ENCODE measurements around the gene SLF2. TPM values are rescaled to one million over a fixed set of nuclear protein-coding genes. Genes with fewer than 3 reads are reported as not detected.

Gene SLF2, protein sequence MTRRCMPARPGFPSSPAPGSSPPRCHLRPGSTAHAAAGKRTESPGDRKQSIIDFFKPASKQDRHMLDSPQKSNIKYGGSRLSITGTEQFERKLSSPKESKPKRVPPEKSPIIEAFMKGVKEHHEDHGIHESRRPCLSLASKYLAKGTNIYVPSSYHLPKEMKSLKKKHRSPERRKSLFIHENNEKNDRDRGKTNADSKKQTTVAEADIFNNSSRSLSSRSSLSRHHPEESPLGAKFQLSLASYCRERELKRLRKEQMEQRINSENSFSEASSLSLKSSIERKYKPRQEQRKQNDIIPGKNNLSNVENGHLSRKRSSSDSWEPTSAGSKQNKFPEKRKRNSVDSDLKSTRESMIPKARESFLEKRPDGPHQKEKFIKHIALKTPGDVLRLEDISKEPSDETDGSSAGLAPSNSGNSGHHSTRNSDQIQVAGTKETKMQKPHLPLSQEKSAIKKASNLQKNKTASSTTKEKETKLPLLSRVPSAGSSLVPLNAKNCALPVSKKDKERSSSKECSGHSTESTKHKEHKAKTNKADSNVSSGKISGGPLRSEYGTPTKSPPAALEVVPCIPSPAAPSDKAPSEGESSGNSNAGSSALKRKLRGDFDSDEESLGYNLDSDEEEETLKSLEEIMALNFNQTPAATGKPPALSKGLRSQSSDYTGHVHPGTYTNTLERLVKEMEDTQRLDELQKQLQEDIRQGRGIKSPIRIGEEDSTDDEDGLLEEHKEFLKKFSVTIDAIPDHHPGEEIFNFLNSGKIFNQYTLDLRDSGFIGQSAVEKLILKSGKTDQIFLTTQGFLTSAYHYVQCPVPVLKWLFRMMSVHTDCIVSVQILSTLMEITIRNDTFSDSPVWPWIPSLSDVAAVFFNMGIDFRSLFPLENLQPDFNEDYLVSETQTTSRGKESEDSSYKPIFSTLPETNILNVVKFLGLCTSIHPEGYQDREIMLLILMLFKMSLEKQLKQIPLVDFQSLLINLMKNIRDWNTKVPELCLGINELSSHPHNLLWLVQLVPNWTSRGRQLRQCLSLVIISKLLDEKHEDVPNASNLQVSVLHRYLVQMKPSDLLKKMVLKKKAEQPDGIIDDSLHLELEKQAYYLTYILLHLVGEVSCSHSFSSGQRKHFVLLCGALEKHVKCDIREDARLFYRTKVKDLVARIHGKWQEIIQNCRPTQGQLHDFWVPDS
- 10 to 100 TPM; 14.6 to 41.6 TPM for total RNA-seq

DNA sequence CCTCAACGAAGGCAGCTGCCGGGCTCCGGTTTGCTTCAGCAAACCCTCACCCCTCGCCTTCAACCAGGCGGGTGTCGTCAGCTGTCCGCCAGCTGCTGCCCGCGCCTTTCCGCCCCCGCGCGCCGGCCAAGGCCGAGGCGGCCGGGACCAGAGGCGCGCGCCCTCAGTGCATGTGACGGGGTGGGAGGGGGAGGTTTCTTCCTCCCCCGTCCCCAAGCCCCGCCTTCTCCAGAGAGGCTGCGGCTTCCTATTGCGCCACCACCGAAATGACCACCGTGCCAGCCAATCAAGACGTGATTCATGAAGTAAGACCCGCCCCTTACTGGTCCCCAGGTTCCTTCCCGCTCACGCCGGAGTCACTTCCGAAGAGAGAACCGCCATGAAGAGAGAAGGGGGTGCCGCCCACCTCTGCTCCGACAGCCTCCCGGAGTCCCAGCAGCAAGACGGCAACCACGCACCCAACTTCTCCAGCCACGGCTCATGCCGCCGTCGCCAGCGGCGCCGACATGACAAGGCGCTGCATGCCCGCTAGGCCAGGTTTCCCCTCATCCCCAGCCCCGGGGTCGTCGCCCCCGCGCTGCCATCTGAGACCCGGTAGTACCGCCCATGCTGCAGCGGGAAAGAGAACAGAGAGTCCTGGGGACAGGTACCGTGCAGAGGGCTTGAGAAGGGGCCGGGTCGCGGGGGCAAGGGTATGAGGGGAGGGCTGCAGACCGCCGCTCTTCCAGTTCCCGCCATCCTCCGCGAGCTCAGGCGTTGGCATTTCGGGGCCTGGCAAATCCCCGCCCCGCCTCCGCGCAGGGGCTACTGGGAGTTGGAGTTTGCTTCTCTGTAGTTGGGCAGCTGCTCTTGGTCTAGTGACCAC, at the start of gene SLF2:
Gene SLF2, plus strand, starts transcription at position 359 of the 865 bp plus-strand sequence. Its CDS starts 148 bp downstream, at position 507.
- TF ChIP-seq, protein P1, sequence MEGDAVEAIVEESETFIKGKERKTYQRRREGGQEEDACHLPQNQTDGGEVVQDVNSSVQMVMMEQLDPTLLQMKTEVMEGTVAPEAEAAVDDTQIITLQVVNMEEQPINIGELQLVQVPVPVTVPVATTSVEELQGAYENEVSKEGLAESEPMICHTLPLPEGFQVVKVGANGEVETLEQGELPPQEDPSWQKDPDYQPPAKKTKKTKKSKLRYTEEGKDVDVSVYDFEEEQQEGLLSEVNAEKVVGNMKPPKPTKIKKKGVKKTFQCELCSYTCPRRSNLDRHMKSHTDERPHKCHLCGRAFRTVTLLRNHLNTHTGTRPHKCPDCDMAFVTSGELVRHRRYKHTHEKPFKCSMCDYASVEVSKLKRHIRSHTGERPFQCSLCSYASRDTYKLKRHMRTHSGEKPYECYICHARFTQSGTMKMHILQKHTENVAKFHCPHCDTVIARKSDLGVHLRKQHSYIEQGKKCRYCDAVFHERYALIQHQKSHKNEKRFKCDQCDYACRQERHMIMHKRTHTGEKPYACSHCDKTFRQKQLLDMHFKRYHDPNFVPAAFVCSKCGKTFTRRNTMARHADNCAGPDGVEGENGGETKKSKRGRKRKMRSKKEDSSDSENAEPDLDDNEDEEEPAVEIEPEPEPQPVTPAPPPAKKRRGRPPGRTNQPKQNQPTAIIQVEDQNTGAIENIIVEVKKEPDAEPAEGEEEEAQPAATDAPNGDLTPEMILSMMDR (IDR thresholded peaks at IDR 0.05) = no peak
- H3K4me3 ChIP-seq = peak within 1 kb of the TSS; percentile 97
- peak within 1 kb of the TSS; percentile 92 to 93 for H3K27ac ChIP-seq
- no peaks in the 10 kb centered on the region for H3K9me3 ChIP-seq
- H3K27me3 ChIP-seq (replicated peaks; ENCODE audit: insufficient read depth) = no peaks in the 10 kb centered on the region
- DNase-seq (ENCODE audit: low spot score) (peak; percentile 97), ATAC-seq (ENCODE audit: insufficient number of reproducible peaks, low FRiP score, low read depth) (peak; percentile 100)
- peaks cover 12% of the 10 kb centered on the region for H3K36me3 ChIP-seq
- peaks cover 9 to 29% of the 10 kb centered on the region in 2 donors for H3K4me1 ChIP-seq (ENCODE audit: control insufficient read depth in 1 of 2, low read depth in 2 of 2)

DNA sequence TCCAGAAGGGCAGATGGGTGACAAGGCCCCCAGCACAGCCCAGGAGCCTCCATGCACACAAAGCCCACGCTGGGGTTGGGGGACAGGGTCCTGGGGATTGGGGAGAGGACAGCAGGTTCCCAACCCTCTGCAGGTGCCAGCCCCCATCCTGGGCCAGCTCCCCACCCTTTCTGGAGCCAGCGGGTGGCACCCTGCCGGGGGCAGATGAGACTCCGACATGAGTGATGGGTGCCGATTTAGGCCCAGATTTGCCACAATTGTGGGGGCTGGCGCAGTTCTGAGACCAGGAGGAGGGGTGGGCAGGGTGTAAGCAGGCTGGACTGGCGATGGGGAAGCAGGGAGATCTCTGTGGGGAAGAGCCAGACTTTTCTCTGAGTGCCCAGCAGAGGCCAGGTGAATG, 49.3 kb upstream of the SLF2 start:
- H3K4me1 ChIP-seq (ENCODE audit: control insufficient read depth in 1 of 2, low read depth in 2 of 2) = no peaks in the 10 kb centered on the region
- H3K27ac ChIP-seq = no peak overlapping the region
- no peaks in the 10 kb centered on the region for H3K36me3 ChIP-seq
- TF ChIP-seq, protein P1 (IDR thresholded peaks at IDR 0.05) = no peak
- H3K27me3 ChIP-seq (replicated peaks; ENCODE audit: insufficient read depth) = no peaks in the 10 kb centered on the region
- H3K4me3 ChIP-seq = no peak overlapping the region
- no peak for ATAC-seq (ENCODE audit: insufficient number of reproducible peaks, low FRiP score, low read depth)
- H3K9me3 ChIP-seq = no peaks in the 10 kb centered on the region
- no peak for DNase-seq (ENCODE audit: low spot score)

DNA sequence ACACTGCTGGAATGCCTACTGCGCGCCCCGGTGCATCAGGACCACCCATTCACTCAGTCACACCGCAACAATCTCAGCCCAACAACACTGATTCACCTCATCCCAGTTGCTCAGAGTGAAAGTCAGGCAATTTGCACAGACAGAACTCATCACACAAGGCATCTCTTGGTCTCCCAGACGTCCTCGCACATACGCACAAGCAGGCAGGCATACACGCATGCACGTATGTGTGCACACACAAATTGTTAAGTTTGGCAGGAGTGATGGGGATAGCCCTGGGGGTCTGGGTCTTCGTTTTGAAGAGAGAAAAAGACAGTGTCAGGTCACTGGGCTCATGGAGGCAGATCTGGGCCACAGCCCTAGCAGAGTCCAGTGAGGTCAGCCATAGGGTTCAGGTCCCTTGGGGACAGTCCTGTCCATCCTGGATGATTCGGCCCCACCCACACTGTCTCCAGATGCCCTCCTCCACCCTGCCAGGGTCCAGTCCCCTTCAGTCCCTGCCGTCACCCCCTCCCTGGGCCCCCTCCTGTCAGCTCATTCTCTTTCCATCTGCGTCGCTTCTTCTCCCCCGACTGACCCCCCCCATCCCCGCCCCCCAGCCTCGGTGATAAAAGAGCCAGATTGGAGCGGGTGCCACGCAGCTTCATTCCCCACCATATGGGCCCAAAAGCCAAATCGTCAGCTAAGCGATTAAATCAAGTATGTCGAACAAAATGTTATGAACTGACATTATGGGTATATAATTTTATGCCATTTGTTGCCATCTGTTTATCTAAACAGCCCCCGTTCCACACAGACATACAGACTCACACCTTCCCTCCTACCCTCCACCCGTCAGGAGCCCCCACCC, 48.5 kb upstream of the SLF2 start:
- ATAC-seq (ENCODE audit: insufficient number of reproducible peaks, low FRiP score, low read depth) = no peak
- TF ChIP-seq, protein P1 (IDR thresholded peaks at IDR 0.05) = no peak
- Histone ChIP-seq H3K36me3 (no peaks in the 10 kb centered on the region), H3K27me3 (replicated peaks; ENCODE audit: insufficient read depth) (no peaks in the 10 kb centered on the region), H3K27ac (no peak overlapping the region), H3K9me3 (no peaks in the 10 kb centered on the region), H3K4me1 (ENCODE audit: control insufficient read depth in 1 of 2, low read depth in 2 of 2) (no peaks in the 10 kb centered on the region), H3K4me3 (no peak overlapping the region)
- DNase-seq (ENCODE audit: low spot score) = no peak

DNA sequence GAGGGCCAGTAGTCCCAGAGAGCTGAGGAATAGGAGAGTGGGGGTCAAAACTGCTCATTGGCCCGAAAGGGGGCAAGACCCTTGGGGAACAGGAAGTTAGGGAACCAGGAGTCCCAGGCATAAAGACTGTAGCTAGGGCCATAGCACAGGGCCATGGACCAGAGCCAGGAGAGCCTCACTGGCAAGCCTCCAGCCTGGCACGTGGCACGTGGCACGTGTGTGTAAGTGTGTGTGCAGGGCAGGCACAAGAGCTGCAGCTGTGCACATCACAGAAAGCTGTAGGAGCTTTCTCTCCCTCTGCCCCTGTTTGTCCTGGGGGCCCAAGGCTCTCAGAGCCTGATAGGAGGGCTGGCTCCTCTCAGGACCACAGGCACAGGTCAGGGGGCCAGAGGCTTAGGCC, 47.8 kb upstream of the SLF2 start:
- Histone ChIP-seq H3K4me3 (no peak overlapping the region), H3K36me3 (no peaks in the 10 kb centered on the region), H3K9me3 (no peaks in the 10 kb centered on the region), H3K4me1 (ENCODE audit: control insufficient read depth in 1 of 2, low read depth in 2 of 2) (no peaks in the 10 kb centered on the region), H3K27ac (no peak overlapping the region), H3K27me3 (replicated peaks; ENCODE audit: insufficient read depth) (no peaks in the 10 kb centered on the region)
- ATAC-seq (ENCODE audit: insufficient number of reproducible peaks, low FRiP score, low read depth) (no peak), DNase-seq (ENCODE audit: low spot score) (no peak)
- TF ChIP-seq, protein P1 (IDR thresholded peaks at IDR 0.05) = no peak
